ENCODE data around the gene OSTM1. TPM values are rescaled to one million over a fixed set of nuclear protein-coding genes. Genes with fewer than 3 reads are reported as not detected.

OSTM1 gene
- total RNA-seq, 1 donor from 2014 or later, result 19.1 TPM

DNA sequence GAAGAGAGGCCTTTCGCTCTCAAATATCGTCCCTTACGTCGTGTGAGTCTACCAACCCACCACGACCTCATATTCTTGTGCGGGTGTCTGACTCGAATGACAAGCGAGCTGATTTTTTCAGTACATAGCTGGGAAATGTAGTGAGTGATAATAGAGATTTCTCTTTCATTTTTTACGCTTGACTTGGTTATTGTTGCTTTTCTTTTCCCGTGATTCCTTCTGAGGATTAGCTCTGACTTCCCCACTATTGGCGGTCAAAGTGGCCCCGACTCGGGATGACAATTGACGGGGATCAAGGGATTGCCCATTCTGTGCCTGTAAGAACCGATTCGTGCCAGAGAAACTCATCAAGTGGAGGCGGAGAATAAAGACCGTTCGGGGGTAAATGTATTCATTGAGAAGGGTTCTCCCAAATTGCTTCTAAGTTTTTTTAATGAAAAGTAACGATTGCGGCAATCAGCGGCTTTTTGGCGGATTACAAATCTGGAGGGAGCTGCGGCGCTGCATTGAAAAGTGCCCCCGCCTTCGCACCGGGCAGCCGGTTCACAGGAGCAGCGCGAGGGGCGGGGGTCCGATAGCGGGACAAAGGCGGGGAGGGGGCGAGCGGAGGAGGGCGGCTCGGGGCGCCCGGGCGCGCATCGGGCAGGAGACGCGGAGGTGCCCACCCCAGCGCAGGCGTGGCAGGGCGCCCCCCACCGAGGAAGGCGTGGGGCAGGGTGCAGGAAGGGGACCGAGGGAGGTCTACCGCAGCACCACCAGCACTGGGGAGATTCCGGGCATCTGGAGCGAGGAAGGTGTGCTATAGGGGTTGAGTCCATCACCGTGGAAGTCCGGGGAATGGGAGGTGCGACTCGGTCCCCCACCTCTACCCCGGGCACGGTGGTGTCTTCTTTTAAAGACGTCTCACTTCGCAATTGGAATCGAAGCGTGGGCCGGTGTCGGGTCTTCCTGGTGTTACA, 44.5 kb upstream of the OSTM1 start:
- H3K4me3 ChIP-seq (ENCODE audit: low read depth, low read length), result peak overlapping the region; percentile 3
- no peak for DNase-seq (ENCODE audit: low read depth)
- TF ChIP-seq, protein P1, sequence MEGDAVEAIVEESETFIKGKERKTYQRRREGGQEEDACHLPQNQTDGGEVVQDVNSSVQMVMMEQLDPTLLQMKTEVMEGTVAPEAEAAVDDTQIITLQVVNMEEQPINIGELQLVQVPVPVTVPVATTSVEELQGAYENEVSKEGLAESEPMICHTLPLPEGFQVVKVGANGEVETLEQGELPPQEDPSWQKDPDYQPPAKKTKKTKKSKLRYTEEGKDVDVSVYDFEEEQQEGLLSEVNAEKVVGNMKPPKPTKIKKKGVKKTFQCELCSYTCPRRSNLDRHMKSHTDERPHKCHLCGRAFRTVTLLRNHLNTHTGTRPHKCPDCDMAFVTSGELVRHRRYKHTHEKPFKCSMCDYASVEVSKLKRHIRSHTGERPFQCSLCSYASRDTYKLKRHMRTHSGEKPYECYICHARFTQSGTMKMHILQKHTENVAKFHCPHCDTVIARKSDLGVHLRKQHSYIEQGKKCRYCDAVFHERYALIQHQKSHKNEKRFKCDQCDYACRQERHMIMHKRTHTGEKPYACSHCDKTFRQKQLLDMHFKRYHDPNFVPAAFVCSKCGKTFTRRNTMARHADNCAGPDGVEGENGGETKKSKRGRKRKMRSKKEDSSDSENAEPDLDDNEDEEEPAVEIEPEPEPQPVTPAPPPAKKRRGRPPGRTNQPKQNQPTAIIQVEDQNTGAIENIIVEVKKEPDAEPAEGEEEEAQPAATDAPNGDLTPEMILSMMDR (conservative IDR thresholded peaks at IDR 0.05; ENCODE audit: low read depth, low read length), result no peak

DNA sequence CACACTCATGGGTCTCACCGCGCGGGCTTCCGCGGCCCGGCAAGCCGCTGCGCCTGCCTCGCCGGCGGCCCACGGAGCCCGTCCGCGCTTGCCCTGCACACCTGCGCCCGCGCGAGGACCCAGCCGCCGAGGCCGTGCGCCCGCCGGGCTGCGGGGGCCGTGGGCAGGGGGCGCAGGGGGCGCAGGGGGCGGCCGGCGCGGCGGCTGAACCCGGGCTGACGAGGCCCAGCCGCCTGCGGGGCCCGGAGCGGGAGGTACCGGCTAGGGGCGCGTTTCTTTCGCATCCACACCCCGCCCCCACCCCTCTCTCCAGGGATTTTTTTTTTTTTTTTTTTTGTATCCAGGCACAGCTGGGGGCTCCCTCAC, 43.8 kb upstream of the OSTM1 start:
- DNase-seq (ENCODE audit: low read depth), result no peak
- TF ChIP-seq, protein P1 (conservative IDR thresholded peaks at IDR 0.05; ENCODE audit: low read depth, low read length), result no peak
- H3K4me3 ChIP-seq (ENCODE audit: low read depth, low read length), result peak overlapping the region; percentile 58

DNA sequence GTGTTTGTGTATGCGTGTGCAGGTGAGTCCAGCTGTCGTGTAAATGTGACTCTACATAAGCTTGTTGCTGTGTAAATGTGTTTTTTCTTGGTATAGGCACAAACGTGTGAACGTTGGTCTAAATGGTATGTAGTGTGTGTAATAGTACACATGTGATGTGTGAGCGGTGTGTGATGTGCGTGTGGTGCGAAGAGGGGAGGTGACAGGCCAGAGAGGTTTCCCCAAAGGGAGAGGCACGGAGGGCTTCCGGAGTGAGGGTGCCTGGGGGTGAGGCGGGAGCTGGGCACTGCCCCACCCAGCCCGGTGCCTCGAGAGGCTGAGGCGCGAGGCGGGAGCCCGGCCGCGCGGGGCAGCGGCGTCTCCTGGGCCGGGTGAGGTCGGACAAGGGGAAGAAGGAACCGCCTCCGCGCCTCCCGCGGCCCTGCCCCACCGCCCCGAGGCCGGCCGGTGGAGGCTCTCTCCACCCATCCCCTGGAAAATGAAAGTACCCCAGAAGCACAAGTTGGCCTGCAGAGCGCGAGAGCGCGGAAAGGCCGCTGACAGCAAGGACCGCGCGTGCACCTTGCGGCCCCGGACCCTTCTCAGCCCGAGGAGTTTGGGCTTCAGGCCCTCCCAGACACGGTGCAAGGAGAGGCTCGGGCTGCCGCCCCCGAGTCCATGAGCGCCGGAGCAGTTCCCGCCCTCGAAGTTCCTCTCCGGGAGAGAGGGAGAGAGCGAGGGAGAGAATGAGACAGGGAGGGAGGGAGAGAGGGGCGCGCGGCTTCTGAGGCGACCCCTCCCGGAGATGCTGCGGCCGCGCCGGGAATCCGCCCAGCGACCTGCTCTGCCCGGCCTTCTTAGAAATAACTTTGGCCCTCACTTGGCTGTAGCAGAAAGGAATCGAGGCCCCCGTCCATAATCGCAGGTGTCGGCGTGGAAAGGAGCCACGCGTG, 43.2 kb upstream of the OSTM1 start:
- peak overlapping the region; percentile 58 for H3K4me3 ChIP-seq (ENCODE audit: low read depth, low read length)
- TF ChIP-seq, protein P1 (conservative IDR thresholded peaks at IDR 0.05; ENCODE audit: low read depth, low read length), result no peak
- DNase-seq (ENCODE audit: low read depth), result no peak

DNA sequence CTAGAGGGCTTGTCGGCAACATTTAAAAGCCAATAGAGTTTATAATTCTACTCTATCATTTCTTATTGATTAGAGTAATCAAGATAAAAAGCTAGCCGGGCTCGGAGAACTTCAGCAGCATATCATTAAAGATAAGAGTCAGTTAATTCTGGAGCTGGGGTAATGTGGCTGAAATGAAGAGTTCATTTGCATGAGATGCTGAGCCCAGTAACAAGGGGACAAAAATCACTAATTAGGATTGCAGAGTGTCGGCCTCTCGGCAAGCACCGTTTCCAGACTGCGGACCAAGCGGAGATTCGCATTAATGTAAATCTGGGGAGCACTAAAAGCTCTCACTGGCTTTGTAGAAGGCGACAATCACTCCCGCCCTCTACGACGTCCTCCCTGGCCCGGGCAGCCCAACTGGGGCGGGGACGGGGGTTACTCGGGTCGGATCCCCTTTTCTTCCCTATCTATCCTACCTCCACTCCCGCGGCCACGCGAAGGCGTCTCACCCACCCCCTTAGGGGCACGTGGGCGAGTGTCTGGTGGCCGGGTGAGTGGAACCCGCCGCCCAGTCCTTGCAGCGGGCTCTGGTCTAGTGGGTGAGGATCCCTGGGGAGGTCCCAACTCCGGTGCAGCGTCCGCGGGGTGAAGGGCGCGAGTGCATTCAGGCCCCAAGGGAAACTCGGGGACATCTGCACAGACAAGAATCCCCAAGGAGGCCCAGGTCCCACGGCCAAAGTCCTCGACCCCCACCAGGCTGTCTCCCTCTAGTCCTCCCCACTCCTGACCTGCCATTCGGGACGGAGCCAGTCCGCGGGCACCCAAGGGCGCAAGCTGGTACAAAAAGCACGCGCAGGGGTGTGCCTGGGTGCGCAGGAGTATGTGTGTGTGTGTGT, 42.2 kb upstream of the OSTM1 start:
- H3K4me3 ChIP-seq (ENCODE audit: low read depth, low read length), result peak overlapping the region; percentile 58

DNA sequence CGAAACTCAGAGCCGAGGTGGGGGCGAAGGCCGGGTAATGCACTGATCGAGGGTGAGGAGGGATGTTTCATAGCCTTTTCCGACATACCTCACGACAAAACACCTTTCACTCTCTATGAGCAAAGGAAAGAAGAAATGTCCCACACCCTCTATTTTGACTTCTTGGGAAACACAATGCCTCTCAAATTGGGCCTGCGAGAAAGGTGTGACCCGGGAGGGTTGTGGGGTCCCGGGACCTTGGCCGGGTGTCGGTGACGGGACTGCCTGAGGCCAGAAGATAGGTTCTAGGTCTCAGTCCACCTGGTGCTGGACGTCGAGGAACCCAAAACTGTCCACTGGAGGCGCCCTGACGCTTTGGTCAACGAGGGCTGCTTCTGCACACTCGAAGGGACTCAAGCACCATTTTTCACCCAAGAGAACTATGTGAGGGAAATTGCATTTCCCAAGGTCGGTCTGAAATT, 41.1 kb upstream of the OSTM1 start:
- TF ChIP-seq, protein P1 (conservative IDR thresholded peaks at IDR 0.05; ENCODE audit: low read depth, low read length), result peak; percentile 66
- no peak for DNase-seq (ENCODE audit: low read depth)
- H3K4me3 ChIP-seq (ENCODE audit: low read depth, low read length), result no peak overlapping the region

More for the DNA sequence above, 42.2 kb upstream of the OSTM1 start:
- no peak for DNase-seq (ENCODE audit: low read depth)
- TF ChIP-seq, protein P1 (conservative IDR thresholded peaks at IDR 0.05; ENCODE audit: low read depth, low read length), result no peak

All from epithelial cell of proximal tubule (primary cell).